GM13976 (cell line): ENCODE measurements around the gene TMSB4X.
"Not testable (repeated sequence)": the region's sequence is repeated elsewhere in the genome, so short reads cannot be mapped to it uniquely, and the experiment has no call there.

Source experiments
- DNase-seq: peaks from one replicate; pipeline ENCODE4 v3.0.0; 2012; ENCODE audit warnings: low spot score
- CTCF ChIP-seq: IDR thresholded peaks from 2 replicates; pipeline ENCODE4 v1.5.1; 2012; ENCODE audit warnings: borderline replicate concordance, mild to moderate bottlenecking; ENCODE audit not compliant: insufficient read depth; ENCODE audit errors: extremely low read depth, missing control alignments, control extremely low read depth
- in situ Hi-C: fragments of 300-500 bp; cut with MboI; formaldehyde crosslinking; loops from one replicate; pipeline ENCODE4 v1.12.0; 2022; ENCODE audit warnings: low sequenced_read_pairs, mixed read lengths, inconsistent platforms; ENCODE audit not compliant: unreplicated experiment

The TMSB4X gene

DNA sequence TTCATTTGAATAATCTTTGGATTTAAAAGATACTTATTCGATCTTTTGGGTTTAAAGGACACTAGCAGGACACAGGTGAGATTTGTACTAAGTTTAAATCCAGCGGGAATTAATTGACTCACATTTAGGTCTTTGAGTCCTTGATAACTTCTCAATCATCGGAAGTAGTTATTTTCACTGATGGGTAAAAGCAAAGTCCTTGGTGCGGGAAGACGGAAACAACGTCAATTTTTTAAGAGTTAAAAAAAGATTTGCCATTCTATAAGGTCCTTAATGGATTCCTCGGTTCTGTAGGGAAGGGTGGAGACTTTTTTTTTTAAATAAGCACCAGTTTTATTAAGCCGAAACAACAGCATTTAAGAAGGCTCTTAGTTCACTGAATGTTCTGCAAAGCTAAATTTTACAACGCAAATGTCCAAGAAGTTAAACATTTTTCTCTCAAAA lies 2.9 kb downstream of the TMSB4X start:
- no peak for DNase-seq
- TF ChIP-seq CTCF = no peak
- in situ Hi-C loops = loop anchor here (25.0 kb wide), 1 partner anchor 285 kb away; no protein-coding TSS in a partner anchor

- no peak for TF ChIP-seq CTCF
- DNase-seq = no peak
- in situ Hi-C loops = loop anchor here (25.0 kb wide), 1 partner anchor 284 kb away; no protein-coding TSS in a partner anchor
Measured at GRCh38 chrX:12978205-12979025, 3.5 kb downstream of the TMSB4X start.

- in situ Hi-C loops = loop anchor here (25.0 kb wide), 1 partner anchor 283 kb away; no protein-coding TSS in a partner anchor
- no peak for TF ChIP-seq CTCF
- DNase-seq = no peak
Measured at GRCh38 chrX:12979026-12979607, 4.2 kb downstream of the TMSB4X start.

DNA sequence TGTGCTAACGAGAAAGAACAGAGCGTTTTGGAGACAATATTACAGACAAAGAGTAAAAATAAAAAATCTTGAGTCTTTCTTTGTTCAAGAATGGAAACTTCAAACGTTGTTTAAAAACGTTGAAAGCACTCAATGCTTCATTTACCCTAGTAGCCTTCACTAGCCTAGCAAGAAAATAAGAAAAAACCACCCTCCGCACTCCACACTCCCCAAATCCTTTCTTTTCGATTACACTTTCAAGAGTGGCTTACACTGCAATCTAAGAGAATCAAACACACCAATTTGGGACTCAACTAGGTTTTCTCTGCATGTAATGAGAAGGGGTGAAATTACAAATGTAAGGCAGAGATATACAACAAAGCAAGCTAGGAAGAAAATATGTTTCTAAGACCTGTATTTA lies 4.7 kb downstream of the TMSB4X start:
- no peak for DNase-seq
- no peak for TF ChIP-seq CTCF
- in situ Hi-C loops = loop anchor here (25.0 kb wide), 1 partner anchor 283 kb away; no protein-coding TSS in a partner anchor

- DNase-seq = not testable (repeated sequence)
- in situ Hi-C loops = loop anchor here (25.0 kb wide), 1 partner anchor 282 kb away; no protein-coding TSS in a partner anchor
Measured at GRCh38 chrX:12980039-12980438, 5.1 kb downstream of the TMSB4X start.

DNA sequence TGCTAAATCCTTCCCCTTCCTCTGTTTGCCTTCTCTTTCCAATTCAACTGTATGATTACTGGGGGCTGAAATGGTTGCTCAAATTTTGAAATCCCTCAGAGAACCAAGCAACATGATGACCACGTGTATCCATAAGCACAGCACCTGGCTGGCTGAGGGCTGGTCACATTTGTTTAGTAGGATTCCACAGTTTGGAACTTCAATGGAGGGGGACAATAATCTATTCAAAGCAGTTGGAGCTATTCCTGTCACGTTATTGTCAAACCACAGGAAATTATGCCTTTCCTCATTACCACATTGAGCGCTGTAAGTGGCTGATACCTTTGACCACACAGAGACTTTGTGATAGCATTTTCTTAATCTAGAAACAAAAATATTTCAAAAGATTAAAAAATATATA lies 7.0 kb downstream of the TMSB4X start:
- DNase-seq = no peak
- TF ChIP-seq CTCF = no peak
- in situ Hi-C loops = loop anchor here (25.0 kb wide), 1 partner anchor 280 kb away; no protein-coding TSS in a partner anchor

GRCh38 chrX:12984603-12985319 lies 9.9 kb downstream of the TMSB4X start:
- TF ChIP-seq CTCF = no peak
- DNase-seq = no peak
- in situ Hi-C loops = loop anchor here (25.0 kb wide), 1 partner anchor 278 kb away; no protein-coding TSS in a partner anchor
